Right cardiac atrium (tissue), 5 donors: ENCODE data around the gene PHF13. TPM values are rescaled to one million over a fixed set of nuclear protein-coding genes. Genes with fewer than 3 reads are reported as not detected.

Source experiments
- ATAC-seq, 2 donors: fragments of 200-7000 bp; cut with Tn5 transposase; one replicate each; pipeline versions ENCODE4 v1.8.0 to v1.9.1; 2020; ENCODE audit warnings: moderate library complexity in 2 of 2, mild to moderate bottlenecking in 1 of 2
- DNase-seq, 3 donors: peaks; one replicate each; pipeline ENCODE4 v3.0.0-alpha.2; 2020
- H3K27ac ChIP-seq: one replicate; pipeline ENCODE4 v1.5.1; 2013; ENCODE audit warnings: mild to moderate bottlenecking, low read length, control low read depth, moderate library complexity
- H3K27me3 ChIP-seq: one replicate; pipeline ENCODE4 v1.6.1; 2013; ENCODE audit not compliant: control insufficient read depth, insufficient read depth
- H3K4me1 ChIP-seq: one replicate; pipeline ENCODE4 v1.6.1; 2013; ENCODE audit warnings: low read length; ENCODE audit not compliant: control insufficient read depth, insufficient read depth
- H3K4me3 ChIP-seq: one replicate; pipeline ENCODE4 v1.5.1; 2013; ENCODE audit warnings: low read length, control low read depth
- H3K9me3 ChIP-seq: one replicate; pipeline ENCODE4 v1.6.1; 2013; ENCODE audit warnings: low read length; ENCODE audit not compliant: control insufficient read depth
- WGBS: extraction: QIAGEN DNeasy Blood & Tissue Kit; methylation state at CpG from one replicate; pipeline ENCODE4 v1.1.7; 2013; 5-methylcytosine and 5-hydroxymethylcytosine counted together
- intact Hi-C, 4 donors: fragments of 100-400 bp; cut with DNase I; formaldehyde crosslinking; loops; one replicate each; pipeline versions ENCODE4 v1.11.0 to v1.14.0; 2022 to 2023
- polyA plus RNA-seq: library from polyadenylated mRNA; stranded (reverse); fragments of 200-250 nt; gene quantifications from one replicate; pipeline ENCODE4 v1.2.3, GENCODE V29; 2013
- total RNA-seq, 4 donors: library from RNA; stranded (reverse); fragmentation: NEBNext Ultra II Directional; extraction: Animal tissue kit (Norgen Biotek cat#: 25700); gene quantifications; one replicate each; pipeline ENCODE4 v1.2.1, GENCODE V29; 2021
- donor health status: healthy with polysubstance abuse.
- donor health status: DM: no; HTN: yes; CAD: no.
- donor health status: DM: no; HTN: no; CAD: no.
- donor health status: DM: no; HTN: yes; CAD: no; lungs with severe emphysema.
- donor health status: DM: yes; HTN: yes; CAD: no.

Gene PHF13
- total and polyA plus RNA-seq, 5 donors = 4.8 to 9.7 (median 6.7) TPM

DNA sequence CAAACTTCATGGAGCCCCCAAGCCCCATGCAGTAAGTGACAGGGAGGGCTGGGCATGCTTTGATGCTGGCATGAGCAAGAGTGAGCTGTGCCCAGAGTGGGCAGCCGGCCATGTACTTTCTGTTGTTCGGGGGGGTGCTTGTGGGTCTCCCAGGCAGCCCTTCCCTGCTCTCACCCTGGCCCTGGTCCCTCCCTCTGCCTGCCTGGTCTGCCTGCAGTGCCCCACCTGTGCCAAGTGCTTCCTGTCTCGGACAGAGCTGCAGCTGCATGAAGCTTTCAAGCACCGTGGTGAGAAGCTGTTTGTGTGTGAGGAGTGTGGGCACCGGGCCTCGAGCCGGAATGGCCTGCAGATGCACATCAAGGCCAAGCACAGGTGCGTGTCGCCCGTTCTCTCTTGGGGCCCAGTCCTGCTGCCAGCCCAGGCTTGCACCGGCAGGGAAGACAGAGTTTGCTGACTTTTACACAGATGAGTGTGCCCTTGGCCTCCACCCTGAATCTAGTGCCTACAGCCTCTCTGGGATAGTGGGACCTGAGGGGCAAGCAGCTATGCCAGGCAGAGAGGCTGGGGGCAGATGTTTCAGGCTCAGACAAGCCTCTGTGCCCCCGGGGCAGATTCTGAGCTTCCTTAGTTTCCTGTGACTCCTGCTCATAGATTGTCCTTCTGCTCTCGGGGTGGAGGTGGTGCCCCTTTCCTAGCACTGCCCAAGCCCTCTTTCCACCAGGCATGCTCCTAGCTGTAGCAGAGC is 26.1 kb upstream of the PHF13 start:
- DNase-seq (peak; percentile 62 to 90 (median 87)), ATAC-seq (peak; percentile 63 to 74)
- Histone ChIP-seq H3K27ac (peak overlapping the region; percentile 6), H3K27me3 (no peaks in the 10 kb centered on the region), H3K9me3 (no peaks in the 10 kb centered on the region), H3K4me1 (peaks cover 5% of the 10 kb centered on the region), H3K4me3 (no peak overlapping the region)
- WGBS = 59% methylated on average over 13 of the region's 13 CpGs
- intact Hi-C loops = no loop called here

DNA sequence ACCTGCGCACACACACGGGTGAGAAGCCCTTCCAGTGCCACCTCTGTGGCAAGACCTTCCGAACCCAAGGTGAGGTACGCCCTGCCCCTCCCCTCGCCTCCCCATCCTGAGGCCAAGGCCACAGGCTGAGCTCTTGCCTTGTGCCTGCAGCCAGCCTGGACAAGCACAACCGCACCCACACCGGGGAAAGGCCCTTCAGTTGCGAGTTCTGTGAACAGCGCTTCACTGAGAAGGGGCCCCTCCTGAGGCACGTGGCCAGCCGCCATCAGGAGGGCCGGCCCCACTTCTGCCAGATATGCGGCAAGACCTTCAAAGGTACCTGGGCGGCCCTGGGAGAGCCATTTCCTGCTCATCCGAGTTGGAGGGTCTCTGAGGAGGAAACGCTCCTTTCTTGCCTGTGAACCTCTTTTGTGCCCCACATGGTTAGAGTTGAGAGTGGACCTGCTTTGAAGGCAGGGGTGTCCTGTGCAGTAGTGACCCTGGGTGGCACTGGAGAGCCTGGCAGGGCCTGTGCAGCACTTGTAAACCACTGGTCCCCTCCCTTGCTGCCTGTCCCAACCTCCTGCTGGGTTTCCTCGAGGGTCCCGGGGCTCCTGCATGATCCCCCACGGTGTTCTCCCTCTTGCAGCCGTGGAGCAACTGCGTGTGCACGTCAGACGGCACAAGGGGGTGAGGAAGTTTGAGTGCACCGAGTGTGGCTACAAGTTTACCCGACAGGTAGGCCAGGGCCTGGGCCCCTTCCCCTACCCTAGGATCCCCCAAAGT is 25.2 kb upstream of the PHF13 start:
- Histone ChIP-seq H3K9me3 (no peaks in the 10 kb centered on the region), H3K27me3 (no peaks in the 10 kb centered on the region), H3K27ac (no peak overlapping the region), H3K4me1 (peaks cover 5% of the 10 kb centered on the region), H3K4me3 (no peak overlapping the region)
- WGBS = 82% methylated on average over 25 of the region's 25 CpGs
- intact Hi-C loops = no loop called here
- no peak for ATAC-seq
- DNase-seq = no peak

DNA sequence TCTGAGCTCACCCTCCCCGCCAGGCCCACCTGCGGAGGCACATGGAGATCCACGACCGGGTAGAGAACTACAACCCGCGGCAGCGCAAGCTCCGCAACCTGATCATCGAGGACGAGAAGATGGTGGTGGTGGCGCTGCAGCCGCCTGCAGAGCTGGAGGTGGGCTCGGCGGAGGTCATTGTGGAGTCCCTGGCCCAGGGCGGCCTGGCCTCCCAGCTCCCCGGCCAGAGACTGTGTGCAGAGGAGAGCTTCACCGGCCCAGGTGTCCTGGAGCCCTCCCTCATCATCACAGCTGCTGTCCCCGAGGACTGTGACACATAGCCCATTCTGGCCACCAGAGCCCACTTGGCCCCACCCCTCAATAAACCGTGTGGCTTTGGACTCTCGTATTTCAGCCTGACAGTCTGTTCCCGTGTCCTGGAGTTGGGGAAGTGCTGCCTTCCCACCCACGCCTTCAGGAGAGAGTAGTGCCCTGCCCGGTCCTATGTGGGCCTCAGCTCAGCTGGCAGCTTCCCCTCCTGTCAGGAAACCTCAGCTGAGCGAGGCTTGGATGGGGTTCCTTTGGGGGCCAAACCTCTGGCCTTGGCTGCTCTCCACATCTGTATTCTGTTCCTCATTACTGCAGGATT is 24.5 kb upstream of the PHF13 start:
- ATAC-seq (no peak), DNase-seq (peak in 1 of 3 donors; percentile 40)
- intact Hi-C loops = no loop called here
- H3K4me3 ChIP-seq = no peak overlapping the region
- no peaks in the 10 kb centered on the region for H3K9me3 ChIP-seq
- H3K27ac ChIP-seq = no peak overlapping the region
- peaks cover 5% of the 10 kb centered on the region for H3K4me1 ChIP-seq
- no peaks in the 10 kb centered on the region for H3K27me3 ChIP-seq
- 78% methylated on average over 24 of the region's 24 CpGs for WGBS

DNA sequence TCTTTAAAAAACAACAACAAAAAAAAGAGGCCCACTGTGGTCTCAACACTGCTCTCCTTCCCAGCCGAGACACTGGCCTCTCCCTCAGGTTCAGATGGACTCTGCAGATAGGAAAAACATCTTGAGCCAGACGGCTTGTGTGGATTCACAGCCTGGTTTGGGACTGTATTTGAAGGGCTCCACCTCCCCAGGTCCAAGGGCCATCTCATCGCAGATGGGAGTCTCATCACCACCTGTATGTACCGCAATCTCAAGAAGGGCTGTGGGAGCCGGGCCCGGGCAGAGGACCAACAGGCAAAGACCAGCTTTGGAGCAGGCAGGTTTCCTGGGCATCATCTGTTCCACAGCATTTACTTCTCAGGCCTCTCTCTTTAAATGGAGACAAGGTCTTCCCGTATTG is 23.5 kb upstream of the PHF13 start:
- H3K27me3 ChIP-seq = no peaks in the 10 kb centered on the region
- no peaks in the 10 kb centered on the region for H3K9me3 ChIP-seq
- peaks cover 5% of the 10 kb centered on the region for H3K4me1 ChIP-seq
- no peak overlapping the region for H3K27ac ChIP-seq
- DNase-seq = peak in 1 of 3 donors; percentile 31
- no peak overlapping the region for H3K4me3 ChIP-seq
- intact Hi-C loops = no loop called here
- ATAC-seq = no peak
- 89% methylated on average over 7 of the region's 7 CpGs for WGBS

DNA sequence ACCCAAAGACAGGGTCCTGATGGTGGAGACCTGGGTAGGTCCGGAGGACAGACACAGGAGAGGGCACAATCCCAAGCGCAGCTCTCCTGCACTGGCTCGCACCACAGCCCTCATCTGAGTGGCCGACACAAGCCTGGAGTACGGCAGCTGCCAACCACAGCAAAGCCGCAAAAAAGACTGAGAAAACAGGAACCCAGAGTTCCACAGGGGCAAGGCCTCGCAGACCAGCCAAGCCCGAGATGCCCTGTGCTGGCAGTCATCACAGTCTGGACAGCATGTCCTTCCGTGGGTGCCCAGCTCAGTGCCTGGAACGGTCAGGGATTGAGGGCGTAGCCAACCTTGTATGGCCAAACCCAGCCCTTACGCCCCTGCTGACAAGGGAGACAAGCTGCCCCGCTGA is 22.3 kb upstream of the PHF13 start:
- ATAC-seq = peak in 1 of 2 donors; percentile 8
- H3K4me1 ChIP-seq = peaks cover 5% of the 10 kb centered on the region

DNA sequence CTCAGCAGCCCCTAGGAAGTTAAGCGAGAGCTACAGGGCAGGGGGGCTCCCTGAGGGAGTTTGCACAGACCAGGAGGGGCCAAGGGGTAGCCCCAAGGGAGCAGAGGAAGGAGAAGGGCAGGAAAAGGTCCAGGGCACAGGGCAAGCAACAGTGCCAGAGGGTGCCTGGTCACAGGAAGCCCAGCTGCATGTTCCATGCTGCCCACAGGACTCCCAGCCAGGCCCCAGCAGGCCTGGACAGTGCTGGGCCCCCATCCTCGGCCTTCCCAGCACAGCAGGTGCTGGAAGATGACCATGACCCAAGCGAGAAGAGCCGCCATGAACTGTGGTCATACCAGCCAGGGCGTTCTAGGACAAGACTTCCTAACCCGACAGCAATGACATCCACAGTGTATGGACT is 21.9 kb upstream of the PHF13 start:
- Histone ChIP-seq H3K4me1 (peaks cover 7% of the 10 kb centered on the region), H3K27me3 (no peaks in the 10 kb centered on the region), H3K9me3 (no peaks in the 10 kb centered on the region), H3K4me3 (no peak overlapping the region), H3K27ac (no peak overlapping the region)
- intact Hi-C loops = no loop called here
- DNase-seq (no peak), ATAC-seq (no peak)
- 92% methylated on average over 6 of the region's 6 CpGs for WGBS

More for the DNA sequence above, 22.3 kb upstream of the PHF13 start:
- Histone ChIP-seq H3K9me3 (no peaks in the 10 kb centered on the region), H3K4me3 (no peak overlapping the region), H3K27ac (no peak overlapping the region), H3K27me3 (no peaks in the 10 kb centered on the region)
- WGBS = 69% methylated on average over 13 of the region's 13 CpGs
- intact Hi-C loops = no loop called here
- DNase-seq = peak in 1 of 3 donors; percentile 54

DNA sequence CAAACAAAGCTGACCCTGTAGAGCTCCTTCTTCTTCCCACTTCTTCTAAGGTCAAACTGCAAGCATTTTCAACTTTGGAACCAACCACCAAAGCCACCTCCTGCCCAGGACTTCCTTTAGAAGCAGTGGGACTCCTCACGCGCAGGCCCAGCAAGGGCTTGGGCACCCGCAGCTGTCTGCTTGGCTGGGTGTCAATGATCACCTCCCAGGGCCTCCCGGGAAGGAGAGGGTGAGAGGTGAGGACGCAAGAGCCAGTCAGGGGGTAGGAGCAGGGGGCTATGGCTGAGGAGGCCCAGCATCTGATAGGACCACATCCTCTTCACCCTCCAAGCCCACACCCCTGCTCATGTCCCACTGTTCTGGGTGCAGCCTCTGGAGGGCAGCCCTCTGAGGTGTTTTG is 21.1 kb upstream of the PHF13 start:
- intact Hi-C loops = no loop called here
- Histone ChIP-seq H3K9me3 (no peaks in the 10 kb centered on the region), H3K4me1 (peaks cover 11% of the 10 kb centered on the region), H3K27ac (no peak overlapping the region), H3K27me3 (no peaks in the 10 kb centered on the region), H3K4me3 (no peak overlapping the region)
- DNase-seq = peak in 1 of 3 donors; percentile 58
- no peak for ATAC-seq
- WGBS = 37% methylated on average over 5 of the region's 5 CpGs

DNA sequence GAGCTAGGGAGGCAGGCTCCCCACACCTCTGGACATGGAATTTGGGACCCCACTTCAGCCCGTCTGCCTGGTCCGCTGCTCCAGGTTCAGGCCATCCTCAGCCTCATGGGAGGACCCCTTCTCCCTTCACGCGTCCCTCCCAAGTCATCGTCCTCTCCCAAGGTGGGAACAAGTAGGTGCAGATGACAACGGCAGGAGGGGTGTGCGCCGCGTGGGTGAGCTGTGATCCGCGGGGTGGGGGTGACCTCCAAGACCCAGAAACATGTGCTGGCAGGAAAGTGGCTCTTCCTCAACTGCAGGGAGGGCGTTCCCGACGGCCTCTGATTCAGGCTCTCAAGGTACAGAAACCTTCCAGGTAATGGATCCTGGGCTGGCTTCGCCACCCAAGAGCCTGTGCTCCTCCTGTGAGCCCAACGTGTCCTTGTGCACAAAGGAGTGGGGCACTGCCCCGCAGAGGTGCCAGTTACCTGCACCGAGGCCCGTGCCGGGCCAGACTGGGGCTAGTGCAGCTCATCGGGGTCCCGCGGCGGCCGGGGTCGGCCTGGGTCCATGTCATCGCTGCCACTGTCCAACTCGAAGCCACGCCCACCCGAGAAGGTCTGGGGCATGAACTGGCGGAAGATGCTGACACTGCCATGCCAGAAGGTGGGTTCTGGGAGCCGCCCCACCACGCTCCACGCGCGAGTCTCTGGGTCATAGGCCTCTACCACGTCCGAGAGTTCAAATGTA is 20.5 kb upstream of the PHF13 start:
- peak in 1 of 3 donors; percentile 59 for DNase-seq
- WGBS = 91% methylated on average over 38 of the region's 38 CpGs
- H3K27ac ChIP-seq = no peak overlapping the region
- no peak for ATAC-seq
- H3K9me3 ChIP-seq = no peaks in the 10 kb centered on the region
- H3K27me3 ChIP-seq = no peaks in the 10 kb centered on the region
- intact Hi-C loops = no loop called here
- no peak overlapping the region for H3K4me3 ChIP-seq
- H3K4me1 ChIP-seq = peaks cover 12% of the 10 kb centered on the region

DNA sequence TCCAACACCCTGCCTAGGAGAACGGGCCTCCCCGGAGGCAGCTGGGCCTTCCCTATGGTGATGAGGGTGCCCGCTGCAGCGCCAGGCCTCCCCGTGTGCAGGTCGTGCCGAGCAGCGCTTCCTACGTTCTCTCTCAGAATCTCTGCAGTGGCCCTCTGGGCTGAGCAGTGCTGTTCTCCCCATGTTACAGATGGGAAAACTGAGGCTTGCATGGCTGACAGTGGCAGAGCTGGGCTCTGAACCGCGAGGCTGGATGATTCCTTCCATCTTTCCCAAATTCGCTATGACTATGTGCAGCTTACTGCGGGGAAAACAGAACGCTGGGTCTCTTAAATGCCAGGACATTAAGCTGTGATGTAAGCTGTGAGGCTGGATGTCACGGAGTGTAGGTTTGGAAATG is 19.7 kb upstream of the PHF13 start:
- H3K4me1 ChIP-seq = peaks cover 12% of the 10 kb centered on the region
- H3K27me3 ChIP-seq = no peaks in the 10 kb centered on the region
- ATAC-seq = no peak
- WGBS = 95% methylated on average over 15 of the region's 15 CpGs
- intact Hi-C loops = no loop called here
- H3K27ac ChIP-seq = no peak overlapping the region
- no peak overlapping the region for H3K4me3 ChIP-seq
- DNase-seq = no peak
- H3K9me3 ChIP-seq = no peaks in the 10 kb centered on the region

DNA sequence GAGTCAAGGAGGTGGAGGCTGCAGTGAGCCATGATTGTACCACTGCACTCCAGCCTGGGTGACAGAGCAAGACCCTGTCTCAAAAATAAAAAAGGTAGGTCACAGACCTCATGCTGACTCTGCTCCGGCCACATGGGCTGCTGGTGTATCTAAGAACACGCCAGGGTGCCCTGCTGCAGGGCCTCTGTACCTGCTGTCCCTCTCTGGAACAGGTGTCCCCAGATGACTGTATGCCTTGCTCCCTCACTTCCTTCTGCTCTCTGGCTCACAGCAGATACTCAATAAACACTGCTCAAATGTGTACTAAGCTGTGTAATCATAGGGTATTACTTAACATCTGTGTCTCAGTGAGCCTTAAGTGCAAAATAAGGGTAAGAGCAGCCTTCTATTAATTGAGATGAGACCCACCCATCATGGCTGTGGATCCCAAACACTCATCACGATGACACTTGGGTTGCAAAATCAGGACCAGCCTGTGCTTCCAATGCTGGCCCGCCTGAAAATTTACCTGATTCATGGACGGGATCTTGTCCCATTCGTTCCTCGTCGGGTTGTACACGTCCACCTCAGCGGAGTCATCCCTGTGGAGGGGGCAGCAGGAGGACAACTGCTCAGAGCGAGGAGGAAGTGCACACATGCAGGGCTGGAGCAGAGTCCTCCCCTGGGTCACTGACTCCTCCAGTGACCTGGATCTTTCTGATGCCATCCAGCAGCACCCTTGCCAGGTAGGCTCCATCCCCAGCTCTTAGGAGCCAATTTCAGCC is 18.4 kb upstream of the PHF13 start:
- WGBS = 88% methylated on average over 11 of the region's 11 CpGs
- Histone ChIP-seq H3K4me3 (no peak overlapping the region), H3K4me1 (peaks cover 16% of the 10 kb centered on the region), H3K27me3 (no peaks in the 10 kb centered on the region), H3K9me3 (no peaks in the 10 kb centered on the region), H3K27ac (no peak overlapping the region)
- DNase-seq = peak in 1 of 3 donors; percentile 41
- ATAC-seq = no peak
- intact Hi-C loops = no loop called here
